Measurements from ENCODE around the gene ELFN1. TPM values are rescaled to one million over a fixed set of nuclear protein-coding genes. Genes with fewer than 3 reads are reported as not detected.

ELFN1 gene
- total RNA-seq: 0.07 TPM in 1 of 2 replicates, not detected in the other

GRCh38 chr7:1669954-1670893 is at the start of gene ELFN1:
Gene ELFN1, plus strand, starts transcription at chr7:1670277. Its CDS starts 74,320 bp downstream, at chr7:1744597.

Other genes starting within 250 kb of the ELFN1 start
- gene MICALL2, start 210.8 kb upstream of the ELFN1 start, total RNA-seq: 22.9 and 27.1 TPM in 2 replicates
- gene INTS1, start 165.9 kb upstream of the ELFN1 start, total RNA-seq: 58.3 and 77.4 TPM in 2 replicates
- gene MAFK, start 139.6 kb upstream of the ELFN1 start, total RNA-seq: 36.0 and 57.4 TPM in 2 replicates
- 0.03 and 0.13 TPM in 2 replicates for gene TMEM184A, start 114.1 kb upstream of the ELFN1 start, total RNA-seq
- gene PSMG3, start 100.2 kb upstream of the ELFN1 start, total RNA-seq: 10.3 and 14.2 TPM in 2 replicates

Measured in smooth muscle cell of the pulmonary artery (primary cell).